GM12878 (cell line): Measurements from ENCODE around the gene PEMT. TPM values are rescaled to one million over a fixed set of nuclear protein-coding genes. Genes with fewer than 3 reads are reported as not detected.

Experiments used
- ATAC-seq: fragments of 200-7000 bp; cut with Tn5 transposase; 3 replicates; pipeline ENCODE4 v1.9.1; 2020; ENCODE audit warnings: mild to moderate bottlenecking, moderate library complexity
- BruUV-seq: library from RNA; stranded (reverse); fragments of 400-500 nt; replicated peaks from 2 replicates; lab custom pipeline; 2021; lab: Mats Ljungman, UMichigan
- CTCF ChIA-PET: fragments of 300-600 bp; sonication (Branson Sonifier 250); formaldehyde crosslinking; extraction: SDS; loops from one replicate; lab custom pipeline; 2021; ENCODE audit warnings: inconsistent platforms; lab: Yijun Ruan, JAX
- POLR2A ChIA-PET: fragments of 350-600 bp; formaldehyde crosslinking; extraction: SDS; loops from one replicate; lab custom pipeline; 2021; ENCODE audit warnings: inconsistent platforms; lab: Charles Lee
- RAD21 ChIA-PET: fragments of 300-600 bp; sonication (Branson Sonifier 250); formaldehyde crosslinking; loops from one replicate; lab custom pipeline; 2023; ENCODE audit warnings: antibody characterized with exemption; ENCODE audit not compliant: unreplicated experiment; lab: Charles Lee
- SMC1A ChIA-PET: fragments of 300-600 bp; sonication (Branson Sonifier 250); formaldehyde crosslinking; loops from one replicate; lab custom pipeline; 2023; ENCODE audit not compliant: unreplicated experiment, uncharacterized antibody; lab: Charles Lee
- DNase-seq: peaks from one replicate; pipeline ENCODE4 v3.0.0-alpha.2; 2011; ENCODE audit warnings: low read depth, low spot score
- FAIRE-seq: peaks from 3 replicates; lab custom pipeline; 2011; peaks lifted over from hg19 to GRCh38; lab: Jason Lieb, UNC
- H2AFZ ChIP-seq: 2 replicates; pipeline ENCODE4 v1.6.0; 2011; ENCODE audit warnings: low read depth, low read length, control low read depth; ENCODE audit not compliant: control insufficient read depth
- H3K27ac ChIP-seq: 2 replicates; pipeline ENCODE4 v1.5.1; 2011; ENCODE audit warnings: control low read depth; ENCODE audit not compliant: control insufficient read depth, insufficient read depth
- H3K27me3 ChIP-seq, 2 experiments: replicated peaks in 1 of 2; 2 replicates each; pipeline versions ENCODE4 v1.6.0 to v1.6.1; 2011; ENCODE audit warnings: low read length in 1 of 2; ENCODE audit not compliant: control insufficient read depth in 2 of 2, insufficient read depth in 2 of 2
- H3K36me3 ChIP-seq, 2 experiments: 2 replicates each; pipeline ENCODE4 v1.5.1; 2011; ENCODE audit warnings: low read length in 1 of 2; ENCODE audit not compliant: control insufficient read depth in 2 of 2, insufficient read depth in 2 of 2
- H3K4me1 ChIP-seq: 2 replicates; pipeline ENCODE4 v1.6.1; 2011; ENCODE audit warnings: mild to moderate bottlenecking, low read length, moderate library complexity, mixed read lengths; ENCODE audit not compliant: control insufficient read depth, insufficient read depth
- H3K4me2 ChIP-seq: 2 replicates; pipeline ENCODE4 v1.6.0; 2011; ENCODE audit warnings: control low read depth; ENCODE audit not compliant: control insufficient read depth, insufficient read depth
- H3K4me3 ChIP-seq: fragments of 200-600 bp; sonication (generic); 2 replicates; pipeline ENCODE4 v1.5.1; 2016
- H3K79me2 ChIP-seq: 2 replicates; pipeline ENCODE4 v1.6.0; 2011; ENCODE audit warnings: low read length; ENCODE audit not compliant: control insufficient read depth, insufficient read depth
- H3K9ac ChIP-seq: 2 replicates; pipeline ENCODE4 v1.8.0; 2011; ENCODE audit warnings: low read length, control low read depth, mixed read lengths; ENCODE audit not compliant: control insufficient read depth, insufficient read depth
- H3K9me3 ChIP-seq: replicated peaks from 3 replicates; pipeline ENCODE4 v1.5.1; 2011; ENCODE audit warnings: mild to moderate bottlenecking, low read length; ENCODE audit not compliant: control insufficient read depth, insufficient read depth
- H4K20me1 ChIP-seq: 2 replicates; pipeline ENCODE4 v1.6.0; 2011; ENCODE audit not compliant: control insufficient read depth, insufficient read depth
- ASH2L ChIP-seq: fragments of 300-600, 200-600 bp; sonication (generic); IDR thresholded peaks from 2 replicates; pipeline ENCODE4 v1.6.1; 2017; ENCODE audit warnings: low read depth, mild to moderate bottlenecking, borderline replicate concordance
- BCLAF1 ChIP-seq: fragments of 450-650 bp; IDR thresholded peaks from 2 replicates; pipeline ENCODE4 v1.6.1; 2017; ENCODE audit warnings: antibody characterized with exemption, mild to moderate bottlenecking, moderate library complexity
- CBX3 ChIP-seq: fragments of 200-600 bp; sonication (generic); IDR thresholded peaks from 2 replicates; pipeline ENCODE4 v1.6.1; 2016; ENCODE audit warnings: low read depth, borderline replicate concordance
- E2F8 ChIP-seq: fragments of 450-650 bp; IDR thresholded peaks from 2 replicates; pipeline ENCODE4 v1.6.1; 2018; ENCODE audit warnings: mild to moderate bottlenecking, low read depth, moderate library complexity; ENCODE audit not compliant: partially characterized antibody
- GABPA ChIP-seq: IDR thresholded peaks from 2 replicates; pipeline ENCODE4 v1.6.1; 2014; ENCODE audit warnings: antibody characterized with exemption, low read depth, mild to moderate bottlenecking, inconsistent platforms
- IRF5 ChIP-seq: fragments of 450-650 bp; IDR thresholded peaks from 2 replicates; pipeline ENCODE4 v1.6.1; 2017; ENCODE audit warnings: borderline replicate concordance
- KDM1A ChIP-seq: fragments of 200-600 bp; sonication (generic); IDR thresholded peaks from 2 replicates; pipeline ENCODE4 v1.6.1; 2016; ENCODE audit warnings: borderline replicate concordance
- MEF2B ChIP-seq: fragments of 450-650 bp; IDR thresholded peaks from 2 replicates; pipeline ENCODE4 v1.6.1; 2018; ENCODE audit warnings: mild to moderate bottlenecking, moderate library complexity; ENCODE audit not compliant: partially characterized antibody, poor library complexity, severe bottlenecking
- NFYA ChIP-seq: IDR thresholded peaks from 2 replicates; pipeline ENCODE4 v1.6.1; 2011; ENCODE audit warnings: low read depth, mild to moderate bottlenecking, low read length, improper control_type of control experiment, borderline replicate concordance
- PKNOX1 ChIP-seq: fragments of 450-650 bp; IDR thresholded peaks from 2 replicates; pipeline ENCODE4 v1.6.1; 2016; ENCODE audit warnings: mild to moderate bottlenecking
- POU2F2 ChIP-seq: IDR thresholded peaks from 3 replicates; pipeline ENCODE4 v1.6.1; 2011; ENCODE audit warnings: low read depth, mild to moderate bottlenecking, low read length, borderline replicate concordance
- SP1 ChIP-seq: IDR thresholded peaks from one replicate; pipeline ENCODE4 v1.6.1; 2011; ENCODE audit warnings: low read depth, low read length
- USF1 ChIP-seq: IDR thresholded peaks from 2 replicates; pipeline ENCODE4 v1.6.1; 2011; ENCODE audit warnings: borderline replicate concordance, low read depth, mild to moderate bottlenecking, moderate library complexity, mixed read lengths, low read length; ENCODE audit not compliant: insufficient read depth; ENCODE audit errors: extremely low read length
- ZNF622 ChIP-seq: fragments of 450-650 bp; IDR thresholded peaks from 2 replicates; pipeline ENCODE4 v1.6.1; 2017; ENCODE audit warnings: mild to moderate bottlenecking, inconsistent platforms
- WGBS: methylation state at CpG from one replicate; pipeline ENCODE4 v1.1.6; 2016; ENCODE audit warnings: low lambda C conversion rate; ENCODE audit not compliant: insufficient replicate concordance, insufficient coverage; ENCODE audit errors: missing lambda C conversion rate; 5-methylcytosine and 5-hydroxymethylcytosine counted together
- in situ Hi-C: fragments of 300-500 bp; cut with MboI; formaldehyde crosslinking; loops from 9 replicates; pipeline ENCODE4 v1.14.3; 2018; ENCODE audit warnings: mixed read lengths
- intact Hi-C: fragments of 100-400 bp; cut with micrococcal nuclease; formaldehyde crosslinking; loops from one replicate; pipeline ENCODE4 v1.14.2; 2022; ENCODE audit not compliant: unreplicated experiment
- polyA plus RNA-seq, 11 experiments: library from polyadenylated mRNA; depleted of rRNA in 4 of 11; unstranded in 6 of 11; stranded (reverse) in 5 of 11; fragments of >200 nt; fragmentation: Nextera tagmentation in 4 of 11; fragmentation: Illumina TruSeq in 1 of 11; extraction: Ambion mirVana in 4 of 11; extraction: Trizol in 1 of 11; gene quantifications; 1 replicate in 1 of 11; 2 replicates in 10 of 11; pipeline versions ENCODE4 v1.2.1 to v1.2.3, GENCODE V29; 2011 to 2016; ENCODE audit warnings: inconsistent platforms in 2 of 11, missing spikeins in 2 of 11, low read depth in 1 of 11
- total RNA-seq, 4 experiments: library from RNA; depleted of rRNA in 3 of 4; stranded (reverse); fragments of >200 nt in 3 of 4; fragmentation: Illumina TruSeq in 1 of 4; extraction: Trizol in 1 of 4; gene quantifications; 2 replicates each; pipeline versions ENCODE4 v1.2.1 to v1.2.3, GENCODE V29; 2013 to 2021

PEMT gene
- total and polyA plus RNA-seq, 10 of the 15 experiments (the other 5 are each of a cell fraction or from before 2014, with no cell fraction given), result 2.8 to 44.7 (median 25.4) TPM

GRCh38 chr17:17467016-17467415 is 124.5 kb downstream of the PEMT start (continued):
- TF ChIP-seq BCLAF1 (no peak), GABPA (no peak), ASH2L (no peak)

- in situ Hi-C loops (no loop called here), intact Hi-C loops (no loop called here)
- ChIA-PET POLR2A (no interaction called here), SMC1A (no interaction called here), RAD21 (no interaction called here), CTCF (interaction anchor here (0.7 kb wide), 1 partner anchor 161 kb away, joined by 3 read pairs; no protein-coding TSS in a partner anchor)
- H2AFZ ChIP-seq, result no peak overlapping the region
- no peaks in the 10 kb centered on the region for H3K36me3 ChIP-seq
- H3K27me3 ChIP-seq, result peaks cover 0 to 3% of the 10 kb centered on the region in 2 experiments; a peak in 1 of 4 replicates
- H3K4me3 ChIP-seq, result no peak overlapping the region
- no peak overlapping the region for H3K4me2 ChIP-seq
- H3K27ac ChIP-seq, result no peak overlapping the region
- no peaks in the 10 kb centered on the region; the same call in 2 of the 3 replicates for H3K9me3 ChIP-seq
- FAIRE-seq, result no peak
- DNase-seq, result no peak
- H3K4me1 ChIP-seq, result no peaks in the 10 kb centered on the region
- H3K9ac ChIP-seq, result no peak overlapping the region
- no peak for ATAC-seq
- no peaks in the 10 kb centered on the region for H3K79me2 ChIP-seq
- BruUV-seq, result no TSS peak
- no peaks in the 10 kb centered on the region for H4K20me1 ChIP-seq
- WGBS, result 11% methylated on average over 5 of the region's 5 CpGs
- TF ChIP-seq SP1 (no peak), NFYA (no peak), IRF5 (no peak), E2F8 (no peak), PKNOX1 (no peak), ZNF622 (no peak), KDM1A (no peak), POU2F2 (no peak), MEF2B (no peak), USF1 (no peak), CBX3 (no peak)
Observed at GRCh38 chr17:17466511-17466910, 125.0 kb downstream of the PEMT start.
